T-helper 1 cell (primary cell): ENCODE data around the gene BLID.

Experiments
- DNase-seq, 5 donors: peaks; one replicate each; pipeline ENCODE4 v3.0.0-alpha.2; 2012 to 2020
- total RNA-seq, 4 donors: gene quantifications; one replicate each; lab custom pipeline; 2026; lab: John Stamatoyannopoulos, UW

The BLID gene, protein sequence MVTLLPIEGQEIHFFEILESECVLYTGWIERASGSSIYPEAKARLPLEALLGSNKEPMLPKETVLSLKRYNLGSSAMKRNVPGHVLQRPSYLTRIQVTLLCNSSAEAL
- 0 reads per million in 4 donors for total RNA-seq

DNA sequence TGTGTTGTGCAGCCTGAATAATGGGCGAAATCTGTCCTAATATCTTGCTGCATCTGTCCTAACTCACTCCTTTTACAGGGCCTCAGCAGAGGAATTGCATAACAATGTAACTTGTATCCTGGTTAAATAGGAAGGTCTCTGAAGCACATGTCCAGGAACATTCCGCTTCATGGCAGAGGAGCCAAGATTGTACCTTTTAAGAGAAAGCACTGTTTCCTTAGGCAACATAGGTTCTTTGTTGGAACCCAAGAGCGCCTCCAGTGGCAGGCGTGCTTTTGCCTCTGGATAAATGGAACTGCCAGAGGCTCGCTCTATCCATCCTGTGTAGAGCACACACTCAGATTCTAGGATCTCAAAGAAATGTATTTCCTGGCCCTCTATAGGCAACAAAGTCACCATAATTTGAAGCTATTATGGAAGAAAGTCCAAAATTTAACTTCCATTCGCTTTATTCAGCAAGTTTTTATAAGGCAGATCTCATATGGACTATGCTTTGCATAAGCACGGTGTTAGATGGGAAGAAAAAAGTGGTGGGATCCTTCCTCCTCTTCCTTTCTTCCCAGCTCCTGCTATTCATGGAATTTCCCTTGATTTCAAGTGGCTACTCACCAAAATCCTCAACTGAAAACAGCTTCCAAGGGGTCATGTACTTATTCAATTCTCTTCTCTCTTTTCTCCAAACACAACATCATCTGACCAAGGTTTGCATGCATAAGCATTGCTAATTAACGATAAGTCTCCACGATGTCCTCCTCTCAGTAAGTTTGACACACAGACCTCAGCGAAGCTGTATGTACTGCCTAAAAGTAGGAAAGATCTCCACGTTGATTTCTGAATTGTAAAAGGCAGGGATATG lies at the start of gene BLID:
BLID (minus strand) TSS at position 692 of the 856 bp plus-strand sequence; CDS start at position 399, 293 bp downstream.
- DNase-seq = no peak

GRCh38 chr11:122163053-122163819 lies 47.2 kb upstream of the BLID start:
- DNase-seq = no peak

DNA sequence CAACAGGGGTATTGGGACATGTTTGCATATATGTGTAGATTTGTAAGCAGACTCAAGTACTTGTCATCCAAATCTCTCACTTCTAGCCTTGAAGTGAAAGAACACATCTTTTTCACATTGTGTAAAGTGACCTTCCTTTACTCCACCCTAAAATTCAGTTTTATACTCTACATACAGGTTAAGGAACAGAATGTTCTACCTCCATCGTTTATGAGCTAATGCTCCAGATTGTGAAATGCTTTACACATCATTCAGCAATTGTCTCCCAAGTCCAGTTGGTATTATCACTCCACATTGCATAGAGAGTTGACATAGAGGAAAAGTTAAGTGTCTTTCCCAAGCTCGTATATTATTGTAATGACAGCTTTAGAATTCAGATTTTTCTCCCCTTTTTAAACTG lies 46.1 kb upstream of the BLID start:
- no peak for DNase-seq

DNA sequence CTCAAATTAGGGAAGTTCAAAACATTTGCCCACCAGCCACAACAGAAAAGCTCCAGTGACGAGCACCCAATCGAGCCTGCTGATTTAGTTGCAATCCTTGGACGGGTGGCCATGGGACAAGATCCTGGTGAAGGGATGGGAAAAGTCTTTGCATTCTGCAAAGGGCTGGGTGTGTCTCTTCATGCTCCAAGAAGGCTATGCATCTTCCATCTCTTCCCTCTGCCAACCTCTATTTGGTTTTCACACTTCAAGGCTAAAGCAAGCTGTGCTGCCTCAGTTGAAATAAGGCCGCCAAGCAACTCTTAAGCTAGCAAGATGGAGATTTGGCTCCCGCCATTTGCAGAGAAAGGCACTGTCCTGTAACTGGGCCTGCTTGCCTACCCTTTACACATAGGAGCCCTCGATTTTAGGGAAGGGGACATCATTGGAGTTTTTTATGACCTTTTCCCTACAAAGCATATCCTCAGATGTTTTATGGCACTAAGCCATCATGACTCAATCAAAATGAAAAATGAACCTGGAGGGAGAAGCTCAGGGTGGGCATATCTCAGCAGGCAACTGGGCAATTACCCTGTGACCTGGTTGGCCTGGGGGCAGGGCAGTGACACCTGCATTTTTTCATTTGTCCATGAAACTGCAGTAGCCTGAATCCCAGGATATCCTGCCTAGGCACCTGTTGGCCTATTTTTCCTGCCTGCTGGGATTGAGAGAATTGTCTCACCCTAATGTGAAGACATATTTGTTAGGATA lies 45.0 kb upstream of the BLID start:
- no peak for DNase-seq

GRCh38 chr11:122159861-122160260 lies 43.8 kb upstream of the BLID start:
- DNase-seq = no peak

- DNase-seq = no peak
These were observed 43.2 kb upstream of the BLID start for GRCh38 chr11:122159173-122159721.

DNA sequence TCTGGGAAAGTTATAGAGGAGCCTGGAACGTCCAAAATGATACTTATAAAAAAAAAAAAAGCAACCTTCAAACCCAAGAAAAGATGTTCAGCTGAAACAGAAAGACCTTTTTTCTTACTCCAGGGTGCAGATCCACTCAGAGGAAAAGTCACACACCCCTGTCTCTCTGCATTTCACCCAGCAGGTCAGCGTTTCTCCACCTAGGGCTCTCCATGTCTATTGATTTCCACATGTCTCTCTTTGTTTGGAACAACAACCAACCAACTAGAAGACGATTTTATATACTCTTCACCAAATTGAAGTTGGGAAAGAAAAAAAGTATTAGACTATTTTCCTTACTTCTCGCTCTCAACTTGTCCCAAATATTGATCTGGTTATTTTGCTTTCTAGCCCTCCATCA lies 42.2 kb upstream of the BLID start:
- no peak for DNase-seq

DNA sequence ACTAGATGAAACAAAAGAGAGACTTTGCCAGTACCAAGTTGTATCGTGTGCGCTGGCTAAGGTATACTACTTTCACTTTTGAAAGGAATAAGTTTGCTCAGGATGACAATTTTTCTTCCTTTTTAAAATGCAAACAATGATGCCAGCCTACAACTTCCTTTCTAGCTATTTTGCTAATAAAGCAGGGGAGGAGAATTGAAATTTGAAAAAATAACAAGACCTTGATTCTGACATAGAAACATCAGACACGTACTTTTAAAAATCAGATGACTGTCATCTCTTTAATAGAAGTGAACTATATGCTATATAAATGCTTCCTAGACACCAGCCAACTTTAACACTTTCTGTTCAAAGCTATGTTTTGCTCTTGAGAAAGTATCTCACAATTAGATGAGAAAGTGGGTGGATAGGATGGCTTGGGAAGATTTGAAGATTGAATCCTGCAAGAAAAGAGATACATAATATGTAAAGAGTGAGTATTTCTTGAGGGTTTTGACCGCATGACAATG lies 41.7 kb upstream of the BLID start:
- DNase-seq = no peak

DNA sequence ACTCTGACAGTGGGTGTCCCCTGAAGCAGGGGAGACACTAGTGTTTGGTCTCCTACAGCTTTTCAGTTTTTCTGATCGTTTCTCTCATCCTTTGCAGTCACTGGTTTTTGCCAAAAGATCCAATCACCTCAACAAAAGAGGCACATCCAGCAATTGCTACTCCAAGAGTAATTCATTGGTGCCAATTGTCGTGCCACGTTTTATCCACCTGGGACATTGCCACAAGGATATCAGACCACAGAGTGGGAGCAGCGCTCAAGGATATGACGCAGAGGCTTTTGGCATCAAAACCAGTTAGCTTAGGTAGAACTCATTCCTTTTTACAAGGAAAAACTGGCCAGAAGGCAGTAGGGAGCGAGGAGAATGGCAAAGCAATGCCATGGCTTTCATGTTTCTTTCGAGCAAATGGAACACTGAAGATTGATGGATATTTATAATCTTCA lies 40.9 kb upstream of the BLID start:
- no peak for DNase-seq

DNA sequence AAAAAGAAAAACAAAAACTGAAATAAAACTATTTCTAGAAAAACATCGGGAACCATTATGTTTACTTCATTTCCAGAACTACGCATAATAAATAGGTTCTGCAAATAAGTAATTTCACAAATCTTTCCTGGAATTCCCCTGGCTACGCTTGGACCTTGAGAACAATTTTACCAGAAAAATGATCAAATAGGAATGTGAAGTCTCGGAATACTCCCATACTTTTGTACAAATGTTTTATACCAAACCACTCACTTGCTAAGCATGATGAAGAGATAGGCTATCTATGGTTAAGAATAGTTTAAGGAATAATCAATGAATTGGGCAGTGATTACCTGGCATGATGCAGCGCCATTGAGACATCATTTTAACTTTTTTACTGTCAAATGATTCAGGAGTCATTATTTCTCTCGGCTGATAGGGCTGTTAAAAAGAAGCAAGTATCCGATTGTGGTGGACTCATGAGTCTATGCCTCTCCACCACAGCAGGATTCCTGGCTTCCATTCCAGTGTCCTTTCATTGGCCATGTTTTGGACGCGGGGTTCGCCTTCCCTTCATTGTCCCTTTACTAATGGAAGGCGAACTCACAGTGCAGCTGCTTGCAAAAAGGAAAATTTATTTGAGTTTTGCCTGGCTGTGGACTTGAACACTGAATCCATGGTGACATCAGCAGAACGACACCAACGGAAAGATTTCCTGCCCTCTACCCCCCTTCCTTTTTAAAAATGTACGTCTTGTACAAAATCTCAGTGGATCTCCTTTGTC lies 39.9 kb upstream of the BLID start:
- DNase-seq = no peak

DNA sequence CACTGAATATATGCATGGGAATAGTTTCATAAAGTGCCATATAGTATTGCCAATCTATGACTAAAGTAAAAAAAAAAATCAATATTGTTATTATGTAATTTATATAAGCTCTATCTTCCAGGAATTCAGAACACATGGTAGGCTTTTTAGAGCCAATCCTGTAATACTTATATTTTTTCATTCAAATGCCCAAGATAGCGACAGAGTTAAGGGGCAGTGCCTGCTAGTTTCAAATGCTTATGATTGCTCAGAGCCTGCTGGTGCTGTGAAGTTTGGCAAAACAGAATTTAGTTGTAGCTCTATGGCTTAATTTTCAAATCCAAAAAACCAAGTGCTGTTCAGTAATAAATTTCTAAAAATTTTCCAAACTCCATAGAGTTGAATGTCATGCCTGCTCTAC lies 39.0 kb upstream of the BLID start:
- no peak for DNase-seq

DNA sequence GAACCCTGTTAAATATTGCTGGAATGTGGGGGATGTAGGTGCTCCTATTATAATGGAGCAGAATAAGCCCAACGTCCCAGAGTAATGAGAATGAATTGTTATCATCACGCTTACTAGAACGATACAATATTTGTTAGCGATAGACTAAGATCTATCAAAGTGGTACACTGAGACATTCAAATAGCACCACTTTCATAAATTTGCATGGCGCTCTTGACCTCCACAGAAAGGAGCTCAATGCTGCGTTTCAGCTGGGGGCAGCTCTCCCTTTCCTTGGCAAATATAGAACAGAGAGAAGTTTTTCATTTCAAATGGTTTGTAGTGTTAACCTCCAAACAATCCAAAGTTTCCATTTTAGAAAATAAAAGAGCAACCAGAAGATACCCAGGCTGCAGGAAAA lies 38.2 kb upstream of the BLID start:
- DNase-seq = no peak

DNA sequence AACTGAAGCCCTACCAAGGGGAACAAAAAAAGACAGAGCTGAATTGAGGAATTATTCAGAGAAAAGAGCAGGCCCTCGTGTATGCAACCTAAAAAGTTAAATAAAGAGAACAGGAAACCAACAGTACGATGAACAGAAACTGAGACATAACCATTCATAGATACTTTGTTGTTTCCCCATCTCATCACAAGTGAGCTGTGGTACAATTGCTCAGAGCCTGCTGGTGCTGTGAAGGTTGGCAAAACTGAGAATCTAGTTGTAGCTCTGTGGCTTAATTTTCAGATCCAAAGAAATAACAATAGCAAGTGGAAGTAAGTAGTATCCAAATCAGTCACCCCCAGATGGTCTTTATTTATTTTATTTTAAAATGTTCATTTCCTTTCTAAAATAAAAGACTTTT lies 37.7 kb upstream of the BLID start:
- no peak for DNase-seq

GRCh38 chr11:122150216-122151124 lies 34.5 kb upstream of the BLID start:
- no peak for DNase-seq

- DNase-seq = no peak
These were observed 33.2 kb upstream of the BLID start for GRCh38 chr11:122149202-122149601.

DNA sequence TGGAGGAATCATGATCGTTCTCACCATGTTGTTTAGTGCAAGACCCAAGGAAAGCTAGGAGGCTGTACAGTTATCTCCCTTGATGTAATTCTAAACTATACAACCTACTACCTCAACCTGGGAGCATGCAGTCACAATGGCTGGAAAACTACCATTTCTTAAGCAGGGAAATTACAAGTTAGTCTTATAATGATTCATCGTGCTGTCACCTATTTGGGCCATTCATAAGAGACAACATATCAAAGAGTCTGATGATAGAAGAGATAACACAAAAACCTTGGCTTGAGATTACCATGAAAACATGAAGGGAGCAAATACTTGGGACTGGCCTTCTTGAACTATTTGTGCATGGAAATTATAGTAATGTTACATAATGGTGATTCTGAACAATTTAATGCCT lies 30.5 kb upstream of the BLID start:
- DNase-seq = no peak

- no peak for DNase-seq
These were observed 29.8 kb upstream of the BLID start for GRCh38 chr11:122145715-122146274.

- no peak for DNase-seq
These were observed 28.7 kb upstream of the BLID start for GRCh38 chr11:122144752-122145151.

DNA sequence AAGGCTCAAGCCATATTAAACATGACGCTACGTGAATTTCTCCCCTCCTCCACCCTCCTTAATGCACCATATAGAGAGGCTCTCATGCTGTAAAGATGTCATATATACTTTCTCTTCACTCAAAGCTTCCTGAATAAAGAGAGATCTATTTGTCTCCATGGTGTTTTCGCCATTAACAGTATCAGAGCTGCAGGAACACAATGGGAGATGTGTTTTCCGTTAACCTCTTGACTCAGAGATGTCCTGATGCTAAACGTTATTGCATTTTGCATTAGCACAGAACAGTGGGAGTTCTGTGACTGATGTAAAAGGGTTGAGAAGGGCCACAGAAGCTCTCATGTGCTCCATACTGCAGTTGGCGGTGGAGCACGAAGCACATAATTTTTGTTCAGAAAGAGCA lies 25.7 kb upstream of the BLID start:
- DNase-seq = no peak

DNA sequence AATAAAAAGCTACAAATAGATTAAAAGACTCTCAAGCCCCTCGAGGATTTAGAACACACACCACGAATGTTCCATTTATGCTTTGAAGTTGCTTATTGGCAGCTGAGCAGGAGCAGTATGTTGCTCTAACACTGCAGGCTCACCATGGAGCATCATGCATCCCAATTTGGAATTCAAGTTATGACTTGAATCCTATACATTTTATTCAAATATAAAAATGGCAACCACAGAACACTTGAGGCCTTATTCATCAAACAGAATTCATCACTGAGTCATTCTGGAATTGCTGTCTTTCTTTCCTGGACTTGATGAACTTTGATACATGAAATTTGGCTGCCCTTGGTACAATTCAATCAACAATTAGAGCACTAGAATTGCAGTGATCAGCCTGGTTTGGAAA lies 24.5 kb upstream of the BLID start:
- DNase-seq = no peak

- no peak for DNase-seq
These were observed 23.5 kb upstream of the BLID start for GRCh38 chr11:122139595-122139866.
